Hypothalamus (tissue), 51 donors: ENCODE results near the gene P2RX6.
"Not testable (repeated sequence)": the region's sequence is repeated elsewhere in the genome, so short reads cannot be mapped to it uniquely, and the experiment has no call there.

Experiments
- DNase-seq, 51 donors: peaks; one replicate each; lab custom pipeline; 2025; lab: John Stamatoyannopoulos, UW

P2RX6 gene

DNA sequence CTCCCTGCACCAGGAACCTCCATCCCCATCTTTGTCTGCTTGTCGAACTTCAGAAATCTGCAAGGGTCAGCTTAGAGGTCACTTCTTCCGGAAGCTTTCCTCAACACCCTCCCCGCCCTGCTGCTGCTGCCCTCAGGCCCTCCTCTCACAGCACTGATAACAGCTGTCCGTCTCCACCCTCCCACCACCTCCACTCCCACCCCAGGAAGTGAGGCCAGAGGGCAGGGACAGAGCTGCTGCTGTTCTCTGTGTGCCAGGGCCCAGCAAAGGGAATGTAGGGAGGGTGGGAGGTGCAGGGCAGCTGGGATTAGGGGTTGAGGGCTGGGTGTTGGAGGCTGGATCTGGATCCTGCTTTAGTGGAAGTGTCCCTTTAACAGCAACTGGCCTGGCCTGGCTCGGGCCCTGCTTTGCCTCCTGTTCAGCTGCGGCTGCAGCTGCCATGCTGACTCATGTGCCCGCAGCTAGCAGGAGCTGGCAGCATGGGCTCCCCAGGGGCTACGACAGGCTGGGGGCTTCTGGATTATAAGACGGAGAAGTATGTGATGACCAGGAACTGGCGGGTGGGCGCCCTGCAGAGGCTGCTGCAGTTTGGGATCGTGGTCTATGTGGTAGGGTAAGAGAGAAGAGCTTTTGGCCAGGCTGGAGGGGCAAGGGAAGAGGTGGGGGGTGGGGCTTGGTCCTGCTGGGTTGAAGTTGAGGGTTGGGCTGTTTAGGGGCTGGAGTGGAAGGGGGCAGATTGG, at the start of gene P2RX6:
P2RX6 (plus strand) TSS at position 440 of the 740 bp plus-strand sequence; CDS start at position 450, 10 bp downstream.
- DNase-seq = peak in 16 of 51 donors; percentile 11 to 52 (median 34)

DNA sequence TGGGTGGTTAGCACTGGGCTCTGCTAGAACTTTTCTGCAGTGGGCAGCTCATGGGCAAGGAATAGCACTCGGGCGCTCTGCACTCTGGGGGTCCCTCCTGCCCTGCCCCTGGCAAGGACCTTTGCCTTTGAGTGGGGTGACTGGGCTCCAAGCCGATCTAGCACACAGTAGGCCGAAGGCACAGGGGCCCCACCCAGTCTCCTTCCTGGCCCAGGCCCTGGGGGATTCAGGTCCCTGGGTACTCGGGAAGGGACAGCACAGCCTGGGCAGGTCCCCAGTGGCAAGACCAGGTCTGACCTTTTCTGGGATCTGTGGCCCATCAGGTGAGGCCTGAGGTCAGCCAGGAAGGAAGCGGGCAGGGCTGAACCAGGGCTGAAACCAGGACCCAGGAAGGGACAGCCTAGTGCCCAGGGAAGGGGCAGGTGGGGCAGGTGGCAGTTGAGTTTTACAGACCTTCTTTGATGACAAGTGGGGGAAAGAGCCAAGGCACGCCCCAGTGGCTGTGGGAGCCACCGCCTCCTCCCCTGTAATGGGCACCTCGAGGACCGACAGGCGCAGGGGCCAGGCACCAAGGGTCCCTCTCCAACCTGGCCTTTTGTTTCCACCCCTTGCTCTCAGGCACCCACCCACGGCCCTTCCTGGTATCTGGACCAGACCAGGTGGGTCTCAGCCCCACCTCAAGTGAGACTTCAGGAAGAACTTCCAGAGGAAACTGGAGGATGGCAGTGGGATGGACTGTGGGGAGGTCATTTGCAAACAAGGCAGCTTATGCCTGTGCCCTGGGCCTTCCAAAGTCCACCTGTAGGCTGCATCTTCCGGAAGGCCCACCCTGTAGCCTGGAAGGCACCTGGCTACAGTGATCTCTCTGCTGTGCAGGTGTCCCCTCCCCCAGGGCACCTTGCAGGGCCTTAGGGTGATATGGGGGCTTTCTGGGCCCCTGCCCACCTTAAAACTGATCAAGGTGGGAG, 48.8 kb upstream of the P2RX6 start:
- no peak for DNase-seq

DNA sequence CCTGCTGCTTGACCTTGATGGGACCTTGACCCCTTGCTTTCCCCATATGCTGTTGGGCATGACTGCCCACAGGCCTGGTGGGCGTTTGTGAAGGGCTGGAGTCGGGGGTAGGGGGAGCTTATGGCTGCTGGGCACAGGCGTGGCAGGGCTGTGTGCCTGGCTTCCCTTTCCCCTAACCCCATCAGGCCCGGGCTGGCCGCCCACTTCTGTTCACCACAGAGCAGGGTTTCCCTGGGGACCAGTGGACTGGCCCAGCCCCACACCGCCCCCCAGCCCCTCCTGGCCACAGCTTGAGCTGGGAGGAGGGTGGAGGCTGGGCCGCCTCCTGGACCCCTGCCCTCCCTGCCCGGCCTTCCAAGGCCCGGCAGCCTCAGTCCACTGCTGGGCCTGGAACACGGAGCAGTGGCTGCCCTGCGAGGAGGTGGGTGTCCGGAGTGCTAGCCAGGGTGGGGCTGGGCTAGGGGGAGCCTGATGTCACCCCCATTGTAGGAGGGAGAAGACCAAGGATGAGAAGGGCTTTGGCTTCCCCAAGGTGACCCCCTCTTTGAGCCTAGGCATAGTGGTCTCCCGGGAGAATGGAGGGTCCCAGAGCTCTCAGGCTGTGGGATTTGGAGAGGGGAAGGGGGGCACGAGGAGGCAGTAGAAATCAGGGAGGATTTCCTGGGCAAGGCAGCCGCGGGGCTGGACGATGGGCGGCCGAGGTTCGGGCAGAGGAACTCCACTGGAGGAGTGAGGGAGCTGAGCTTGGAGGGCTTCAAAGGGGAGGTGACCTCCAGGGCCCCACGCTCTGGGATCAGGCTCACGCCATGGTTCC, 47.9 kb upstream of the P2RX6 start, which contains the start of gene AIFM3:
AIFM3 (plus strand) TSS at position 373 of the 814 bp plus-strand sequence. CDS start 690 bp downstream, outside the sequence.
- DNase-seq = peak in 27 of 51 donors; percentile 15 to 69 (median 50)

DNA sequence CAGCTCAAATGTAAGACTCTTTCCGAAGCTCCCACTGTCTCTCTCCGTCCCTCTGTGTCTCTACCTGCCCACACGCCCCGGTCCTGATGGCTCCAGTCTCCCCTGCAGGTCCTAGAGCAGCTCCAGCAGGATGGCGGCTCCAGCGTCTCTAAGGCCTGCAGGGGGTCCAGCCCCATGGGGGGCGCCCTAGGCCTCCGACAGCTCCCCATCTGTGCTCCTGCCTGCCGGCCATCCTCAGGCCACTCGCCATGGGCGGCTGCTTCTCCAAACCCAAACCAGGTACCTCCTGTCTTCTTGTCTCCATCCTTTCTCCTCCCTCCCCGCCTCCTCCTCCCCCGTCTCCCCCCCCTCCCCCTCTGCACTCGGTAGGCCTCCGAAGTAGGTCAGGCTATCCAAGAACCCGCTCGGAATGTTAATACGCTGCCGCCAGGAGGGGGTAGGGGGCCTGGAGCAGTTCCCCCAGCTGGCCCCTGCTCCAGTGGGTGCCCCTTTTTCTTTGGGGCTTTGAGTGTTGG, 47.2 kb upstream of the P2RX6 start:
- peak in 5 of 51 donors; percentile 20 to 30 (median 24) for DNase-seq

DNA sequence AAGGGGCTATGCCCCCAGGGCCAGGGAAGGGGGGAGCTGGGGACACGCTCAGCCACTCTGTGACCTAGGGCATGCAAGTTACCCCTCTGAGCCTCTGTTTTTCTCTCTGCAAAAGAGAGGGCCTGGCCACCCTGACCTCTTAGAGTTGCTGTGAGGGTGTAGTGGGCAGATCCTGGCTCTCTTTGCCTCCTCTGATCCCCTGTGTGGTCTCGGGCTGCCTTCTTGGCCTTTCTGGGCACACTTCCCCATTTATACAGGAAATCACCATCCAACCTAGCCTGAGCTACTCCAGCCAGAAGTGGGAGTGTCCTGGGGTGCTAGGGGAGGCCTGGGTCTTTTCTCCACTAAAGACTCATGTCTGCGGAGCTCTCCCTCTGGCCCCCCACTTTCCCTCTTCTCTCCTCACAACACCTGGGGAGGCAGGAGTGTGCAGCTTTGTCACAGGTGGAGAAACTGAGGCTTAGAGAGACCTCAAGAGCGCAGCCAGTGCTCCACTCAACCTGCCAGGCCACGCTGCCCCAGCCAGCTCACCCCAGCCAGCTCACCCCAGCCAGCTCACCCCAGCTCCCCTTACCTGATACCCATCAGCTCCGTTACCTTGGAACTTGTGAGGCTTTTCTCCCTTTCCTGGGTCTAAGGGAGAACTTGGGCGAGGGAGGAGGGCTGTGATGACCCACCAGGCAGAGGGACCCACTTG, 46.5 kb upstream of the P2RX6 start:
- DNase-seq = no peak

DNA sequence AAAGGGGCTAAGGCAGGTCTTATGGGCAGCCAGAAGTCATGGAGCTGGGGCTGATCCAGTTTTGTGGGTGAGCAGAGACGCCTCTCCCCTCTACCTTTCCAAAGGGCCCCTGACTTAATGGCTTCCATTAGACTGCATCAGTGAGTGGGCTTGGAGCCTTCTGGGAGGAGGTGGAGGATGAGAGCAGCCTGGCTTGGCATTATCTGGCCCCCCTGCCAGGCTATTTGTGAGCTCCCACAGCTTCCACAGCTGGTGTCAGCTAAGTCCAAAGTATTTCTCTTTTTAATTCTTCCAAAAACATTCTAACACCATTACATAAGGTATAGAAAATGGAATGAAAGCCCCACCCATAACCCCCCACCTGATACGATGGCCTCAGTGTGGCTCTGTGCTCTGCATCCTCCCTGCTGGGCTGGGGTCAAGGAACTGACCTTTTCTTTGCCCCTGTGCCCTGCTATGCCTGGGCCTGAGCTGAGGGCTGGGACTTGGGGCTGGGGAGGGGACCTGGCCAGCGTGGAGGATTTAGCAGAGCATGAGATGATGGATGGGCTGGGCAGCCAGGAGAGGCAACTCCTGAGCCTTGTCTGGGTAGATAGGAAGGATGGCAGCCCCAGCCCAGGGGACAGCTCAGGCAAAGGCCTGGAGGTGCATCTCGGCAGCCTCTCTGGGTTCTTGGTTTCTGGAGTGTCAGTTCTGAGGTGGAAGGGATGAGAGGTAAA, 43.9 kb upstream of the P2RX6 start:
- DNase-seq = no peak

DNA sequence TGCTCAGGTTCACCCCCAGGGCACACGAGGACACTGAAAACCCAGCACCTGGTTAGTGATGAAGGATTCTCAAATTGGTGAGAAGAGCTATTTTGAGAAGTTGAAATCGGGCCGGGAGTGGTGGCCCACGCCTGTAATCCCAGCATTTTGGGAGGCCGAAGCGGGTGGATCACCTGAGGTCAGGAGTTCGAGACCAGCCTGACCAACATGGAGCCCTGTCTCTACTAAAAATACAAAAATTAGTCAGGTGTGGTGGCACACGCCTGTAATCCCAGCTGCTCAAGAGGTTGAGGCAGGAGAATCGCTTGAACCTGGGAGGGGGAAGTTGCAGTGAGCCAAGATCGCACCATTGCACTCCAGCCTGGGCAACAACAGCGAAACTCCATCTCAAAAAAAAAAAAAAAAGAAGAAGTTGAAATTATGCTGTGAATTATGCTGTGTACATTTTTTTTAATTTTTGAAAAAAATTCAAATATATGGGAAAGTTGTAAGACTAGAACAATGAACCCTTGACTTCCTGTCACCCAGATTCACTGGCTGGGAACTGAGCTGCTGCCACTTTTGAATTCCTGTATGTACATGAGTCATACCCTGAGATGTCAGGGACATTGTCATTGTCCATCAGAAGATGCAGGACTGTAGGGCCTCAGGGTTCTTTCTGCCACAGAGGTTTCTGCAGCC, 42.8 kb upstream of the P2RX6 start:
- DNase-seq = not testable (repeated sequence)

DNA sequence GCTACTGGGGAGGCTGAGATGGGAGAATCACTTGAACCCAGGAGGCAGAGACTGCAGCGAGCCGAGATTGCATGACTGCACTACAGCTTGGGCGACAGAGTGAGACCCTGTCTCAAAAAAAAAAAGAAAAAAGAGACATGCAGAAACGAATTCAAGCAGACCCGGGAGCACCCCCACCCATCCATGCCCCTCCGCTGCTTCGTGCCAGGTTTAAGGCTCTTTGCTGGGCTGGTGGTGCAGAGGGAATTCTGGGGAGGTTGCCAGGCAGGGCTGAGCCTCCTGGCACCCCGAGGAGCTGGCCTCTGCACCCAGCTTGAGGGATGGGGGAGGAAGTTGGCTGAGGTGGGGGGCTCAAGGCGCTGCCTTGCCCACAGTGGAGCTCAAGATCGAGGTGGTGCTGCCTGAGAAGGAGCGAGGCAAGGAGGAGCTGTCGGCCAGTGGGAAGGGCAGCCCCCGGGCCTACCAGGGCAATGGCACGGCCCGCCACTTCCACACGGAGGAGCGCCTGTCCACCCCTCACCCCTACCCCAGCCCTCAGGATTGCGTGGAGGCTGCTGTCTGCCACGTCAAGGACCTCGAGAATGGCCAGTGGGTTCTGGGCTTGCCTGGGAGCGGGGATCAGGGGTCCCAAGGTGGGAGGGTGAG, 41.9 kb upstream of the P2RX6 start:
- no peak for DNase-seq

DNA sequence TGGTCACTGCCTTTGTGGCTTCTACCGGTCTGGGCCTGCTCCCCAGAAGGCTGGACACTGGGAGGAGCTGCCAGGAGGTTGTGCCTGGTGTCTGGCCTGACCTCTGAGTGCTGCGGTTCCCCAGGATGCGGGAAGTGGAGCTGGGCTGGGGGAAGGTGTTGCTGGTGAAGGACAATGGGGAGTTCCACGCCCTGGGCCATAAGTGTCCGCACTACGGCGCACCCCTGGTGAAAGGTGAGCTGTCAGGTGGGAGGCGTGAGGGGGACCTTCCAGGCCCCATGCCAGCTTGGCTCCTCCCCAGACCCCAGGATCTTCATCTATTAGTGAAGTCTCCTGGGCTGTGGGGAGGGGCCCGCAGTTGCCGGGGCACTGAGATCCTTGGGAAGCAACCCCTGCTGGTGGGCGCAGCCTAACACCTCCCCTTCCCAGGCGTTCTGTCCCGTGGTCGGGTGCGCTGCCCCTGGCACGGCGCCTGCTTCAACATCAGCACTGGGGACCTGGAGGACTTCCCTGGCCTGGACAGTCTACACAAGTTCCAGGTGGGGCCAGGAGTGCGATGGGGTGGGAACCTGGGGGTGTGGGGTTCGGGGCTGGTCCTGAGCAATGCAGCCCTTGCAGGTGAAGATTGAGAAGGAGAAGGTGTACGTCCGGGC, 41.2 kb upstream of the P2RX6 start:
- no peak for DNase-seq

DNA sequence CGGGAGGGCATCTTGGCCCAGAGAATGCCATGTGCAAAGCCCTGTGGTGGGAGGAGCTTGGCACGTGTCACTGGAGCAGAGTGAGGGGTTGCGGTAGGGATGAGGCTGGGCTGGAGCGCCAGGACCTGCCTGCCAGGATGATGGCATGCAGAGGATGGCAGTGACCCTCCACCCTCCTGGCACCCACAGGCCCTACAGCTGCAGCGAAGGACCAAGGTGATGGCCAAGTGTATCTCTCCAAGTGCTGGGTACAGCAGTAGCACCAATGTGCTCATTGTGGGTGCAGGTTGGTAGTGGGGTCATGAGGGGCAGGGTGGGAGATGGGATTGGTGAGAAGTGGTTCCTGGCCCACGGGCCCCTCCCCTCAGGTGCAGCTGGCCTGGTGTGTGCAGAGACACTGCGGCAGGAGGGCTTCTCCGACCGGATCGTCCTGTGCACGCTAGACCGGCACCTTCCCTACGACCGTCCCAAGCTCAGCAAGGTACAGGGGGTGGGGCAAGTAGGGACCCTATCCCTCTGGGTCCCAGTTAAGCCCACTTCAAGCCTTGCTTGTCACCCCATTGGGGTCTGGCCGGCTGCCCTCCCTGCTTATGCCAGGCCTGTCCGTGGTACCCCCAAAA, 40.5 kb upstream of the P2RX6 start:
- no peak for DNase-seq

DNA sequence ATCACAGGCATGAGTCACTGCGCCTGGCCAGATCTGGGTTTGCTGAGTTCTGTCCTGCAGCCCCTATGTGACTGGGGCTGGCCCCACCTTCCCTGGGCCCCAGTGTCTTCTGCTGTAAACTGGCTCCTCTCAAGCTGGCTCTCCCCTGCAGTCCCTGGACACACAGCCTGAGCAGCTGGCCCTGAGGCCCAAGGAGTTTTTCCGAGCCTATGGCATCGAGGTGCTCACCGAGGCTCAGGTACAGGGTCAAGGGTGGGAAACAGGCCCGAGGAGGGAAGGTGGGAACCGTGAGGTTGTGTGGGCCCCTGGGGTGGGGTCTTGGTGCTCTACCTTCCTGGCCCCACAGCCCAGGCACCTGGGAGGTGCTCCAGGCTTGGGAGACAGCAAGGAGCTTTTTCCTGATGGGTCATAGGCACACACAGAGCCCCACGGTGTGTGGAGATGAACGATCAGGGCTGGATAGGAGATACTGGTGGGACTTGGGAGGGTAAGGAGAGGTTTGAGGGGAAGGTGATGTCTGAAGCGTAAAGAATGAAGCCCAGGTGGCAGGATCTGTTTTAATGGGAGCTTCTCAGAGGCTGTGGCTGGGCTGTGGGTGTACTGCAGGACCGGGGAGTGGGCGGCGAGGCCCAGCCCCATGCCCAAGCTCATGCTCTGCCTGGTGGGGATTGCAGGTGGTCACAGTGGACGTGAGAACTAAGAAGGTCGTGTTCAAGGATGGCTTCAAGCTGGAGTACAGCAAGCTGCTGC, 39.2 kb upstream of the P2RX6 start:
- DNase-seq = no peak

DNA sequence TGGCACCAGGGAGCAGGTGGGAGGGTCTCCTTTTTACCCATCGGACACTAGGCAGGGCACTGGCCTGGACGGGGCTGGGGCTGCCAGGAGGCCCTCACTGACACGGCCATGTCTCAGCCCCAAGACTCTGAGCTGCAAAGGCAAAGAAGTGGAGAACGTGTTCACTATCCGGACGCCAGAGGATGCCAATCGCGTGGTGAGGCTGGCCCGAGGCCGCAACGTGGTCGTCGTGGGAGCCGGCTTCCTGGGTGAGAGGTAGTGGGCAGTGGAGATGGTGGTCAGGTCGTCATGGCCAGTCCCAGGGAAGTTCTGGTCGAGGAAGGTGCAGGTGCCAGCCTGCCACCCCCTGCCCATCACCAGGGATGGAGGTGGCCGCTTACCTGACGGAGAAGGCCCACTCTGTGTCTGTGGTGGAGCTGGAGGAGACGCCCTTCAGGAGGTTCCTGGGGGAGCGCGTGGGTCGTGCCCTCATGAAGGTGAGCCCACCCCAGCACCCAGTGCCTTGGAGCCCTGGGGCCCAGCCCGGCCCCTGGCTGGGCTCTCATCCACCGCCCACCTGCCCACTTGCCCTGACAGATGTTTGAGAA, 38.6 kb upstream of the P2RX6 start:
- no peak for DNase-seq

DNA sequence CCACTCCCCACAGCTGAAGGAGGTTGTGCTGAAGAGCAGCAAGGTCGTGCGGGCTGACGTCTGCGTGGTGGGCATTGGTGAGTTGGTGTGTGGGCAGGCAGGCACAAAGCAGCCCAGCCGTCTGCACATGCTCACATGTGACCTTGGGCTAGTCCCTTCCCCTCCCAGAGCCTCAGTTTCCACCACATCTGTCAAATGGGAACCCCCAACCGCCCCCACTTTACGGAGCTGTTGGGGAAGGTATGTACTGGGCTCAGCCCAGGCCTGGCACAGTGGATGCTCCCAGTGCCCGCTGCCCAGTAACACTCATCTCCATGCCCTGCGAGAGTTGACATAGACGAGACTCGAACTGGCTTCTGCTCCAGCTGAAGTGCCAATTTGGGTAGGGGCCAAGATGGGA, 37.9 kb upstream of the P2RX6 start:
- DNase-seq = no peak

DNA sequence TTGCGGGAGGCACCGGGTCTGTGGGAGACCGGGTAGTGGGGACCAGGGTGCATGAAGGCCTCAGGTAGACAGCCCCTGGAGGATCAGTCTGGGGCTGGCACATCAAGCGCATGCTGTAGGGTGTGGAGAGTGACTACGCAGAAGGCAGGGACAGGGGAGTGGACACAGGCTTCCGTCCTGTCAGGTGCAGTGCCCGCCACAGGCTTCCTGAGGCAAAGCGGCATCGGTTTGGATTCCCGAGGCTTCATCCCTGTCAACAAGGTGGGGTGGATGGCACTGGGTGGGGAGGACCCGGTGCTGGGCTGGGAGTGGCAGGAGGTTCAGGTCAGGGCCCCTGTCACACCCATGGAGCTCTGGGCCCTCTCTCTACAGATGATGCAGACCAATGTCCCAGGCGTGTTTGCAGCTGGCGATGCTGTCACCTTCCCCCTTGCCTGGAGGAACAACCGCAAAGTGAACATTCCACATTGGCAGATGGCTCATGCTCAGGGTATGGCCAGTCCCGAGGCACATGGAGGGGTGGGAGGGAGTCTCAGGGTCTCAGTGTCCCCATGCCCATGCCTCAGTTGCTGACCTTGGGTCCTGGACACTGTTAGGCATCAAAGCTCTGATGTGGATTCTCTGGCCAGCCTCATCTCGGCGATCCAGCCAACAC, 37.3 kb upstream of the P2RX6 start:
- no peak for DNase-seq

DNA sequence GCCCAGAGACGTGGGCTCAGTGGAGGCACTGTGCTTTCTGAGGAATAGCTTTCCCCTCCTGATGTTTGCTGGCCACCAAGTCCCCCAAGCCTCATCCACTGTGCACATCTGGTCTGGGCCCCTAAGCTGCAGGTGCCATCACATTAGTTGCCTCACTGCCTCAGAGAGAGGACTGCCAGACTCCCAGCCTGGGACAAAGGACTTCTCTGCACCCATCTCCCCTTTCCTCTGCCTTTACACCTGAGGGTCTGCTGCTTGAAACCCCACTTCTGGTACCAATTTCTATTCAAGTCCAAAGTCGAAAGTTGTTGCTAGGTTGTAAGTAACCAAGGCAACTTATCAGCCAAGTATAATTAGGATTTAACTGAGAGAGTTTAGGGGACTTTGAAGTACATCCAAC, 36.5 kb upstream of the P2RX6 start:
- no peak for DNase-seq
